ENCODE results near the gene DEK.

Gene DEK

DNA sequence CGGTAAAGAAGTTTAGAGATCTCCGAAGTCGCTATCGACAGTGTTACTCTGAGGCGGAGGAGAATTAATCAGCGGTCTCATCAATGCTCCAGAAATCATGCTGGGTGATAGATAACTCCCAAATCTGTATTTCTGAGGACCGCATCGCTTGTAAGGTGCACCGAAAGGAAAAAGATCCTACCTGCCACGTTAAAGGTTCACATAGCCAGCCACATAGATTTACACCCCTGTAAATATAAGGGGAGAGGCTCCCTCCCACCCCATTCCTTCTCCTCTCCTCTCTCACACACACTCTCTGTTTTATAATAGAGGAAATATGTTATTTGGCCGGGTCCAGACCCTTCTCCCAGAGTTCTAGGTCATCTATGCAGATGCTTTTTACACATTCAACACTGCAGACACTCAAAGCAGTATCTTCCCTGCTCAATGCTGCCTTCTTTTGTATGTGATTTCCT, 620 bp upstream of the DEK start:
- DNase-seq, result no peak

DNA sequence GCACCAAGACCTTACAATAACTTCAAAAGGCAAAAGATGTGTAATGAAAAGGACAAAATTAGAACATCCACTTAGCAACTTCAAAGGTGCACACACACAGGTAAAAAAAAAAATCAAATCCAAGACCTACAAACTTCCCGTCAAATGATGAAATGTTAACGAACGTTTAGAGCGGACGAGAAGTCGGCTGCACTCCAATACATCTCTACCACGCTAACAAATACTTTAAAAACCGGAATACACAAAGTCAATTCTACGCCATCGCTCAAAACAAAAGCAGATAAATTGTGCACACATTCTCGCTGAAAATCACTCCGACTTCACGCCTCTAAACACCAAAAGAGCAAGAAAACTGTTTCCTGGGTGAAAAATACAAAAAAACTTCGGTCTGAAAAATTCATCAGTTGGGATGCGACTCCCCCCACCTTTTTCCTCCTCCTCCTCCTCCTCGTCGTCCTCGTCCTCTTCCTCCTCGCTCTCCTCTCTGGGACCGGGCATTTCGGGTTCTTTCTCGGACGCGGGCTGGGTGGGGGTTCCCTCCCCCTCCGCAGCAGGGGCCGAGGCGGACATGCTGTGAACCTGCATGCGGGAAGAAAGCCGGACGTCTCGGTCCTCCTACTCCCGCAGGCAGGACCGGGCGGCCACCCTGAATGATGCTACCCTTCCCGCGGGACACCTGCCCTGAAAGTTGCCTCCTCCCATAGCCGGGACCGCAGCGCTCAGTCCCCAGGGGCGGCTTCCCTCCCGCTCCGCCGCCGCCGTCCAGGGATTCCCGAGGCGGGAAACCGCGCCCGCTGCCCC, 712 bp downstream of the DEK start:
- no peak for DNase-seq

DNA sequence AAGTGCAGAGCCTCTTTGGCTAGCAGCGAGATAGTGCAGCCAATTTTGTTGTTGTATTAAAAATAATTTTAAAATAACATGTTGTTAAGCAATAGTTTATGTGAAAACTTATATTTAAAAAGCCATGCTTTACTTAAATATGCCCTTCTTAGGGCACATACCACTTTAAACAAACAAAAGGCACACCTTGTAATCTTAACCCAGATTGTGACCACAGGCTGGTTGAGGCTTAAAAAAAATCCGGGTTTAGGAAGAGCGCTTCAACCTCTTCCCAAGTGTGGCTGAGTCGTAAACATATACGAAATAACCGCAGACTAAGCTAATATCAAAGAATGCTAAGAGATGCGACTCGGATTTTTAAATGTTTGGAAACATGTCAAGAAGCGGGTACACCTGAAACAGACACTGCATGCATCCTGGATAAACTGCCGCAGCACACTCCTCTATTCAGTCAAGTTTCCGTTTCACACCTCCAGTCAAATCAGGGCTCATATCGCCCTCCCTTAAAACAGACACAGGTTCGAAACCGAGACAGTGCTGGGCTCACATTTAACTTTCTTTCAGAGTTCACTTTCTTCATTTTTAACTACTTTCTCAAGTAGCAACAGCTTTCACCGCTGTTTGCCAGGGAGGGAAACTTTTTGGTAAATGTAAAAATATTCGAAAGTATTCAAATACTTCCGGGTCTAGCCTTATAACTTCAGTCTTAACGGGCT, 1.5 kb downstream of the DEK start:
- DNase-seq, result no peak

DNA sequence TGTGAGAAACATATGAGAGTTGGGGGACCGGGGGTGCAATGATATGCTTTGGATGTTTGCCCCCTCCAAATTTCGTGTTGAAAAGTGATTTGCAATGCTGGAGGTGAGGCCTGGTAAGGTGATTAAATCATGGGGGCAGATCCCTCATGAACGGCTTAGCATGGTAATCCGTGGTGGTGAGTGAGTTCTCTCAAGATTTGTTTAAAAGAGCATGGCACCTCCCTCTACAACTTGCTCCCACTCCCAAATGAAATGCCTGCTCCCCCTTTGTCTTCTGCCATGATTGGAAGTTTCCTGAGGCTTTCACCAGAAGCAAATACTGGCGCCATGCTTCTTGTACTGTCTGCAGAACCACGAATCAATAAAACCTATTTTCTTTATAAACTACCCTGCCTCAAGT, 2.5 kb downstream of the DEK start:
- no peak for DNase-seq

DNA sequence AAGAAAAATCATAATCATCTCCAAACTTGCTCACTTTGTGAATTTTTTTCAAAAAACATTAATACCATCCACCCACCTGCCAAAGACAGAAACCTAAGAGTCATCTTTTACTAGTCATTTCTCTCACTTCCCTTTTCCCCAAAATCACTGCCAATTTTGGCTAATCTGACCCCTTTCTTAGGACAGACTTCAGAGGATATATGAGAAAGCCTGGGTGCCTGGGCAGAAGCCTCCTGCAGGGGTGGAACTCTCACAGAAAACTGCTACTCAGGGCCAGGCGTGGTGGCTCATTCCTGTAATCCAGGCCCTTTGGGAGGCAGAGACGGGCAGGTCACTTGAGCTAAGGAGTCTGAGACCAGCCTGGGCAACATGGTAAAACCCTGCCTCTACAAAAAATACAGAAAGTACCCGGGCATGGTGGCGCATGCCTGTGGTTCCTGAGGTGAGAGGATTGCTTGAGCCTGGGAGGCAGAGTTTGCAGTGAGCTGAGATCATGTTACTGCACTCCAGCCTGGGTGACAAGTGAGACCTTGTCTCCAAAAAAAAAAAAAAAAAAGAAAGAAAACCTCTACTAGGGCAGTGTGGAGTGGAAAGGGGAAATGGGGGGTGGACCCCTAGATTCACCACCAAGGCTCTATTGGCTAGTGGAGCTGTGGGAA, 3.8 kb downstream of the DEK start:
- DNase-seq, result no peak

DNA sequence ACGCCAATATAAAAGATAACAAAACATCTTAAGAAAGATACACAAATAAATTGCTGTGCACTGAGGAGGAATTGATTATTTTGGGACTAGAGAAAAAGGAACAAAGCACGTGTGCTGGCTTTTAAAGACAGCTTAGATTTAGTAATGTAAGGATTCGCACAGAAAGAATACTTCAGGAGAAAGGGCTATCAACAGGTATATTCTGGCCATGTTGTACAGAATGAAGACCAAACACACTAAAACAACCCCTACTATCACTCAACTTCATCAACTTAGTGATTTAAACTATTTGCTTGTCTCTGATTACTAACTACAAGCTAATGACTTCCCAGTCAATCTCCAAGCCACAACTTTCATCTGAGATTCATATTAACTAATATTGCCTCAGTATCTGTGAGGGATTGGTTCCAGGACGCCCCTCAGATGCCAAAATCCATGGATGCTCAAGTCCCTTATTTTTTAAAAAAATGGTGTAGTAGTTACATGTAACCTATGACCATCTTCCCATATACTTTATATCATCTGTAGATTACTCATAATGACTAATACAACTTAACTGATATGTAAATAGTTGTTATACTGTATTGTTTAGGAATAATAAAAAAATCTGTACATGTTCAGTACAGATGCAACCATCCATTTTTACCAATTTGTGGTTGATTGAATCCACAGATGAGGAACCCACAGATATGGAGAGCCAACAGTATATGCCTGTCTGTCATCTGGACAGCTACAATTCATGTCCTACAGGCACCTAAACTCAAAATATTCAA, 4.5 kb downstream of the DEK start:
- no peak for DNase-seq

DNA sequence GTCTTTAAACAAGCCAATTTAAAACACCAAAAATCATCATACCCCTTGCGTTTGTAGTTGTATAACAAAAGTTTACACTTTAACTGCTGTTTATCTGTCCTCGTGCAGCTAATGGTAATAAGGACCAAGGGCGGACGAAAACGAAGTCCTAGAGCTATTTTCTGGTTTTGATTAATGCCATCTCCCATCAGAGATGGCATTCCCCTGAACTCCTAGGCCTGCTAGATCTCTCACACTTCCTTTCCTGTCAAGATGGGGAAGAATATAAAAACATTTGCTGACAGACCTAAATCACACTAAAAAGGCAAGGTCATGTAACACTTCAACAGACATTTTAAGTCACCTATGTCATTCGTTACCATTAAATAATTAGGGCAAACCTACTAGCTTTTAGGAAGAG, 9.5 kb downstream of the DEK start:
- no peak for DNase-seq

DNA sequence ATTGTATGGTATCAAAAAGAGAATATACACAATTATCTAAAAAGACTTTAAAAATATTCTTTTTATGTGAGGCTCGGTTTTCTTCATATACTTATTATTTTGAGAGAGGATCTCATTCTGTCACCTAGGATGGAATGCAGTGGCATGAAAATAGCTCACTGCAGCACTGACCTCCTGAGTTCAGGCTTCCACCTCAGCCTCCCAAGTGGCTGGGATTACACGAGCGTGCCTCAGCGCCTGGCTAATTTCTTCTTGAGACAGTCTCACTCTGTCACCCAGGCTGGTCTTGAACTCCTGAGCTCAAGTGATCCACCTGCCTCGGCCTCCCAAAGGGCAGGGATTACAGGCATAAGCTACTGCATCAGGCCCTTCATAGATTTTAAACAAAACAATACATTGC, 10.7 kb downstream of the DEK start:
- no peak for DNase-seq

DNA sequence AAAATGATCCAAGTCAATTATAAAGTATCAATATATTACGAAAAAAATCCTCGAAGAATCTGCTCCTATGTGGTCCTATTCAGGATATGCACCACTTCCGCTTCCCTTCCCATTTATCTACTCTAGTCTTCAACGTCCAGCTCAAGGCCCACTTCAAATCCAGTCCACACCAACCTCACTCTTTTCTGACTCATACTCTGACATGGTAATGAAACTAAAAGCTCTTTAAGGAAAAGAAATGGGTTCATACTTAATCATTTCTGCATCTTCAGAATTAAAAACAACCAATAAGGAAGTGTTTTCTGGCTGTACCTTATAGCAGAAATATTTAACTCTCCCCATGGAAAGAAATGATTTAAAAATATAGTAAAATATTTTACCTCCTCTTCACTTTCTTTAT, 15.1 kb downstream of the DEK start:
- no peak for DNase-seq

DNA sequence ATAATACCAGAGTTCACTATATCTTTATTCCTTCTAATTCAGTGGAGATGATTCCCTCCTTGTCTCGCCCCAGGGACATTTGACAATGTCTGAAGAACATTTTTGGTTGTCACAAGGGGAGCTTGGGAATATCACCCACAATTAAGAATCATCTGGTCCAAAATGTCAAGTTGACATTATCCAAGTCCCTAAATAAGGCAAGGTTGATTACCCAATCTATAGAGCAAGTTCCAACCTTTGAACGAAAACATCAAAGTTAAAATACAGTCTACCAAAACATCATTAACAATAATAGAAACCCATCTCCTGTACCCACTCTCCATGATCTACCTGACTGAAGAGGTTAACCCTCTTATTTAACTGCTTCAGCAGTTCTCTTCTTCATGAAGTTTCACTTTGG, 15.6 kb downstream of the DEK start:
- DNase-seq, result no peak

DNA sequence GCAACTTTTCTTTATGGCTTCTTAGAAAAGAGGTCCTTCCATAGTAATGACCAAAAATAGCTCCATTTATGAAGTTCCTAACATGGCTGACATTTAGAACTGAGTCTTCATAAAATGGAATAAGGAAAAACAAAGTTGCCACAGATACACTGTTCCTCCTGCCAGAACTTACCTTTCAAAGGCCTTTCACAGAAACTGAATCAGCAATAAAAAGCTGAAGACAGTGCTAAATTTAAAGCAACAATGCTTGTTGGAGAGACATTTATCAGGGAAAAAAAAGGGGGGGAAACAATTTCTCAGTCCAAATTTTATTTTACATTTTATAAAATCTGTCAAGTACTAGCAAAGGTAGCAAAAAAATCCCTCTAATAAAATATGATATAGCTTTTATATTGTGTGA, 17.3 kb downstream of the DEK start:
- DNase-seq, result no peak

DNA sequence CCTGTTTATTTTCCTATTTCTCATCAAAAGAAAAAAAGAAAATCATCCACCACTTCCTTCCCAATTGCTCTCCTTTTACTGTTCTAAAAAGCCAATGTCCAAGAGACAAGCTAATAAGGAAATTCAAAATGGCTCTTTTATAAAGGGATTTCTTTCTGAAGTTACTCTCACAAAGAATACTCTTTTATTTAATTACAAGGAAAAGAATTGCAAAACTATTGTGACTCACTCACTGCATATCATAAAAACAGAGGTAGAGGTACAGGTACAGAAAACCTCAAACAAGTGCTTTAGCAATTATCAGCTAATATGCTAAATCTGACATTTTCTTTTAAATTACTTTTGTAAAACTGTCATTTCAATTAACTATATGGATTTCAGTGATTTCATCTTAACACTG, 18.1 kb downstream of the DEK start:
- no peak for DNase-seq

DNA sequence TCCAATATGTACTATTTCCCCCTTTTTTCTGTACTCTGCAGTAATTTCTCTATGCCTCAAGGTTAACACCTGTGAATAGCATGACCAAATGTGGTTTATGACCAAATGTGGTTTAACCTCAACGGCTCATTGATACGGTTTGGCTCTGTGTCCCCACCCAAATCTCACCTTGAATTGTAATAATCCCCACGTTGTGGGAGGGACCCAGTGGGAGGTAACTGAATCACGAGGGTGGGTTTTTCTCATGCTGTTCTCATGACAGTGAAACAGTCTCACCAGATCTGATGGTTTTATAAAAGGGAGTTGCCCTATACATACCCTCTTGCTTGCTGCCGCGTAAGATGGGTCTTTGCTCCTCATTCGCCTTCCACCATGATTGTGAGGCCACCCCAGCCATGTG, 18.7 kb downstream of the DEK start:
- no peak for DNase-seq

DNA sequence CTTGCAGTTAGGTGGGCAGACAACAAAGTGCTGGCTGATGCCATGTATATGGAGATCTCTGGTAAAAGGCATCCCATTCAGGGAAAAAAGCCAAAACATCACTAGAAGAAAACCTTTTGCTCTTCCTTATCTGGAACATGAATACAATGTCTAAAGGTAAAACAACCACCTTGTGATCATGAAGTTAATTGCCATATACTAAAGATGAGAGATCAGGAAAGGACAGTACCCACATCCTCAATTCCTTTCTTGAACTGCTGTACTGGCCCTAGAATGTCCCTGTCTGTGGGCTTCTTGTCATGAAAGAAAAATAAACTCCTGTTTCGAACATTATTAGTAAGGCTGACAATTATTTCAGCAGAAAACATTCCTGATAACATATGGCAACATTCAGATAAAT, 19.3 kb downstream of the DEK start:
- no peak for DNase-seq

DNA sequence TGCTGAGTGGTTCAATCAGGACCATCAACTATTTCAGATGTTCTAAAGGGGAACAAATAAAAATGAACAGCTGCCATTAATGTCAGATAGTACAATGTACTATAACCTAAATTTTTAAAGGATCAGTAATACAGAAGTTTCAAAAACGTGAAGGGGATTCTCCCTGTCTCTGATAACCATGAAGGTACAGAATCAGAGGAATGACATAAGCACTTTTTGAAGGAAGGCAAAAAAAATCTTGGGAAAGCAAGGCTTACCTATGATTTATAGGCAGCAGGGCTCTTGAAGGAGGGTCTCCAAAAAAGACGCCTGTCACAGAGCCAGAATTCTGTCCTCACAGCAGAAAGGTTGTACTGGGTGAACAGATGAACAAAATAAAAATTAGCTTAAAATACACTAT, 20.1 kb downstream of the DEK start:
- DNase-seq, result no peak

DNA sequence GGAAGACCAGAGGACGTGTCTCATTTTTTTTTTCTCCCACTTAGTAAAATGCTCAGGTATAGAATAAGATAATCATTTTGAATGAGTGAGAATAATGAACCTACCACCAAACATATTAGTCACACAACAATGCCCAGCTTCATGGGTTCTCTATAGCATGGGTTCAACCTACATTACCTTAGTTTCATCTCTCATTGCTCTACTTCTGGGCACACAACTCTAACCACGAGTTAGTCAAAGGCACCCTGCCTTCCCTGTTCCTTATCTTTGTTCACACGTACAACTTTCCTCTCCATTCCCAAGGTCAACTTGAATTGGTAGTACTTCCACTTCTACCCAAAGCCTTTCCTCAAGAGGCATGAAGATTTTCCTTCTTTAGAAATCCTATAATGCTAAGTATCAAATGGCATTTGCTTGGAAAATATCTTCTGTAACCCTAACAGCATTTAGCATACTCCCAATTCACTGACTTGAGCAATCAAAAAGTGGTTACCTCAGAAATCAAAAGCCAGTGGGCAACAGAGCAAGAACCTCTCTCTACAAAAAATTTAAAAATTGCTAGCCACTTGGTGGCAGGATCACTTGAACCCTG, 20.9 kb downstream of the DEK start:
- no peak for DNase-seq

DNA sequence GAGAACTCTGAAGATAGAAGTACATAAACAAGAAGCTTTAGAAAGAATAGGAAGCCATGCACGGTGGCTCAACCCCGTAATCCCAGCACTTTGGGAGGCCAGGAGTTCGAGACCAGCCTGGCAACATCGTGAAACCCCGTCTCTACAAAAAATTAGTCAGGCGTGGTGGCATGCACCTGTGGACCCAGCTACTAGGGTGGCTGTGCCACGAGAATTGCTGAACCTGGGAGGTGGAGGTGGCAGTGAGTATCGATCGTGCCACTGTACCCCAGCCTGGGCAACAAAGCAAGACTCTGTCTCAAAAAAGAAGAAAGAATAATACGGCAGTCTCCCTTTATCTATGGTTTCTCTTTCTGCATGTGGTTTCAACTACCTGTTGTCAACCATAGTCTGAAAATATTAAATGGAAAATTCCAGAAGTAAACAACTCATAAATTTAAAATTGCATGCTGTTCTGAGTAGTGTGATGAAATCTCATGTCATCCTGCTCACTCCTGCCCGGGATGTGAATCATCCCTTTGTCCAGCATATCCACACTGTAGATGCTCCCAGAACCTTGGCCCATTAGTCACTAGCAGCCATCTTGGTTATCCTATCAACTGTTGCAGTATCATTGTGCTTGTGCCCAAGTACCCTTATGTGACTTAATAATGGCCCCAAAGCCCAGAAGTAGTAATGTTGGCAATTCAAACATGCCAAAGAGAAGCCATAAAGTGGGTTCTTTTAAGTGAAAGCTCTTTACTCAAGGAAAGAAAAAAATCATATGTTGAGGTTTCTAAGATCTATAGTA, 22.1 kb downstream of the DEK start:
- no peak for DNase-seq

DNA sequence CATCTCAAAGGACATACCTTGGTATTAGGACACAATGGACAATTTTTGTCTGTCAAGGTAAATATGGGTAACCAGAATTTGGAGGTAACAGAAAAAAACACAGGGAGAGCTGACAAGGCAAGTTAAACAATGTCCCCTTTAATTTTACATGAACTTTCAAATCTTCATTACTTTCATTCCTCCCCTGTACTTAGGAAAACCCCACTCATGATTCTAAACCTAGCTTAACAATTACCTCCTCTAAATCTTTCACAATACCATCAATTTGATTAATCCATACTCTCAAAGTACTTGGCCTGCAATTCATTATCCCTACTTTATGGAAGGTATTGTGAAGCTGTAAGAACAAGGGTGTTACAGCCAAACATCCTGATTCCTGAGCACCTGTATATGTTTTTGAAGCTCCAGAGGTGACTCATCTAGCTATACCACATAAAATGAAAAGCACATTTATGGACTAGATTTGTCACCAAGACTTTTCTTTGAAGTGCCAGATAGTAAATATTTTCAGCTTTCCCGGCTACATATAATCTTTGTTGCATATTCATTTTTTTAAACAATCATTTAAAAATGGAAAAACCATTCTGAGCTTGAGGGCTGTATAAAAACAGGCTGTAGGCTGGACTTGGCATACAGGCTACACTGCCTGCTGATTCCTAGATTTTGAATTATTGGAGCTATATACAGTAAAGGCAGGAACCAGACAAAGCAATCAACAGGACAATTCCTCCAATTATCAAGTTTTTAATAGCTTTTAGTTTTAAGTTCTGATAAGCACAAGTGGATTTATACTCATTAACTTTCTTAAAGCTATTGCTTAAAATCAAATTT, 22.9 kb downstream of the DEK start:
- no peak for DNase-seq

DNA sequence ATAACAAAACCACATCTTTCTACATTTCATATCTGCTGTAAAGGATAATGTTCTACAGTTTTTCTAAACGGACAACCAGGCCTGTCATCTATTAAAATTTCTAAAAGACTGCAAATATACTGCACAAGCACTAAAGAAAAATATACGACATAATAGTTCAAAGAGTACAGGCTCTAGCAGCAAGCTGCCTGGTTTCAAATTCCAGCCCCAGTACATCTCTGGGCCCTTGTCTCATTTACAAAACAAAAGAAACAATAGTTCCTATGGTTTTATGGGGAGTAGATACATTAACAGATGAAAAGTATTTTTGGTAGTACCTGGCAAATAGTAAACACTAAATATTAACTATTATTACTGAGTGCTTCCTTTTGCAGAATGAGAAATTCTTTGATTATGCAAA, 24.1 kb downstream of the DEK start:
- no peak for DNase-seq

DNA sequence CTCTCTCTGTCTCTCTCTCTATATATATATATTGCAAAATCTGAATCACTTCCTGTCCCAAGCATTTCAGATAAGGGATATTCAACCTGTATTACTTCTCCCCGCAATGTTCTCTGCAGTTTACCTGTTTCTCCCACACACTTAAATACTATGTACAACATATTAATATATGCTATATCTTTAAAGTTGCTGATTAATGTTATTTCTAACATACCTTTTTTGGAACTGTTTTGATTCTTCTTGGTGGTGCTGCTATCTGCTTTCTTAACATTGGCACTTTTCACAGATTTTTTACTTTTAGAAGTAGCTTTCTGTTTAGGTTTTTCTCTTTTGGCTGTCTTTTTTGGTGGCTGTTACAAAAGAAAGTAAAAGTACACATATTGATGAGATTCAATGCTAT, 27.2 kb downstream of the DEK start:
- DNase-seq, result no peak

DNA sequence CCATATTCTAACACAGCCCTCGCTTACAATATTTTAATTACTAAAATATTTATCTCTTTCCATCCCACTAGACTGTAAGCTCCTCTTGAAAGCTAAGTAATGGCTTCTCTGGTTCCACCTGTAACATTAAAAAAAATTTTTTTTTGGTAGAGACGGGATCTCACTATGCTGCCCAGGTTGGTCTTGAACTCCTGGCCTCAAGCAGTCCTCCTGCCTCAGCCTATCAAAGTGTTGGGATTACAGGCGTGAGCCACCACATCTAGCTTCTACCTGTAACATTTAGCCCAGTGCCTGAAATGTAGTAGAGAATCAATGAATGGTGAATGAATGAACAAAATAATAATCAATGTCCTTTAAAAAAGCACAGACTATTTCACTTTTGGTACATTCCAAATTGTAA, 28.8 kb downstream of the DEK start:
- DNase-seq, result no peak
